Vagina (tissue), 2 donors: Measurements from ENCODE around the gene UPK2.

ENCODE experiments used
- POLR2A ChIP-seq, 2 donors: fragments of 450-650 bp; IDR thresholded peaks; one replicate each; pipeline ENCODE4 v1.6.1; 2017; ENCODE audit warnings: antibody characterized with exemption in 2 of 2, mild to moderate bottlenecking in 2 of 2, moderate library complexity in 2 of 2
- POLR2AphosphoS5 ChIP-seq, 2 donors: sonication (generic); formaldehyde crosslinking; IDR thresholded peaks; one replicate each; pipeline ENCODE4 v1.9.0; 2017; ENCODE audit warnings: antibody characterized with exemption in 2 of 2, mild to moderate bottlenecking in 2 of 2, low read depth in 1 of 2; ENCODE audit not compliant: insufficient read depth in 1 of 2
- TF ChIP-seq, protein P1 (sequence below), 3 experiments: fragments of 450-650 bp in 2 of 3; fragments of 200-600 bp in 1 of 3; sonication (generic) in 1 of 3; IDR thresholded peaks; one replicate each; pipeline ENCODE4 v1.5.1; 2017 to 2019; ENCODE audit warnings: antibody characterized with exemption in 3 of 3, mild to moderate bottlenecking in 2 of 3, moderate library complexity in 2 of 3

DNA sequence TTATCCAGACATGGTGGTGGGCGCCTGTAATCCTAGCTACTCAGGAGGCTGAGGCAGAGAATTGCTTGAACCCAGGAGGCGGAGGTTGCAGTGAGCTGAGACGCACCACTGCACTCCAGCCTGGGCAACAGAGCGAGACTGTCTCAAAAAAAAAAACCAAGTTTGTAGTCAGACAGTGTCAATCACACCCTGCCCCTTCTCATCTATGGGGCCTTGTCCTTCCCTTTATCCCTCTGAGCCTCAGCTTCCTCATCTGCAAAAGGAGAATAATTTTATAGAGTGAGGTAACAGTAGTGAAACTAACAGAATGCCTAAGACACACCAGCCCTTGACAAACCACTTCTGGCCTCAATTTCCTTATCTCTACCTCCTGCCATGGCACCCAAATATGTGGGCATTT, 41.1 kb upstream of the UPK2 start:
- TF ChIP-seq, protein P1, sequence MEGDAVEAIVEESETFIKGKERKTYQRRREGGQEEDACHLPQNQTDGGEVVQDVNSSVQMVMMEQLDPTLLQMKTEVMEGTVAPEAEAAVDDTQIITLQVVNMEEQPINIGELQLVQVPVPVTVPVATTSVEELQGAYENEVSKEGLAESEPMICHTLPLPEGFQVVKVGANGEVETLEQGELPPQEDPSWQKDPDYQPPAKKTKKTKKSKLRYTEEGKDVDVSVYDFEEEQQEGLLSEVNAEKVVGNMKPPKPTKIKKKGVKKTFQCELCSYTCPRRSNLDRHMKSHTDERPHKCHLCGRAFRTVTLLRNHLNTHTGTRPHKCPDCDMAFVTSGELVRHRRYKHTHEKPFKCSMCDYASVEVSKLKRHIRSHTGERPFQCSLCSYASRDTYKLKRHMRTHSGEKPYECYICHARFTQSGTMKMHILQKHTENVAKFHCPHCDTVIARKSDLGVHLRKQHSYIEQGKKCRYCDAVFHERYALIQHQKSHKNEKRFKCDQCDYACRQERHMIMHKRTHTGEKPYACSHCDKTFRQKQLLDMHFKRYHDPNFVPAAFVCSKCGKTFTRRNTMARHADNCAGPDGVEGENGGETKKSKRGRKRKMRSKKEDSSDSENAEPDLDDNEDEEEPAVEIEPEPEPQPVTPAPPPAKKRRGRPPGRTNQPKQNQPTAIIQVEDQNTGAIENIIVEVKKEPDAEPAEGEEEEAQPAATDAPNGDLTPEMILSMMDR (IDR thresholded peaks at IDR 0.05), result no peak
- TF ChIP-seq POLR2A (IDR thresholded peaks at IDR 0.05) (no peak), POLR2AphosphoS5 (IDR thresholded peaks at IDR 0.05; ENCODE audit: insufficient read depth in 1 of 2, low read depth in 1 of 2) (no peak)
